ENCODE measurements around the gene SGF29. TPM values are rescaled to one million over a fixed set of nuclear protein-coding genes. Genes with fewer than 3 reads are reported as not detected.

The SGF29 gene
- total and polyA plus RNA-seq, 9 of the 15 experiments (the other 6 are each of a cell fraction or from before 2014, with no cell fraction given): 2.6 to 36.1 (median 21.2) TPM

- ChIA-PET CTCF (ENCODE audit: low intra/inter-chr PET ratio) (no interaction called here), POLR2A (no interaction called here)
- Histone ChIP-seq H2AFZ (ENCODE audit: low read depth, low read length) (no peak overlapping the region), H3K4me3 (no peak overlapping the region), H3K9me3 (replicated peaks; ENCODE audit: control insufficient read depth, insufficient read depth, low read depth, low read length) (no peaks in the 10 kb centered on the region; the same call in 1 of the 2 replicates), H3K9me1 (ENCODE audit: control insufficient read depth, insufficient read depth, low read length) (no peaks in the 10 kb centered on the region), H3K4me2 (ENCODE audit: insufficient read depth, low read length) (no peak overlapping the region), H4K20me1 (replicated peaks; ENCODE audit: control insufficient read depth, insufficient read depth, low read length) (no peaks in the 10 kb centered on the region; the same call in 1 of the 2 replicates), H3K36me3 (ENCODE audit: control insufficient read depth, insufficient read depth, low read length) (no peaks in the 10 kb centered on the region), H3K27me3 (ENCODE audit: control insufficient read depth in 2 of 2, insufficient read depth in 2 of 2, low read length in 2 of 2) (no peaks in the 10 kb centered on the region), H3K4me1 (replicated peaks in 1 of 2; ENCODE audit: control insufficient read depth in 2 of 2, insufficient read depth in 2 of 2, low read length in 2 of 2) (peaks cover 0 to 3% of the 10 kb centered on the region in 2 experiments; a peak in 1 of 5 replicates), H3K9ac (ENCODE audit: insufficient read depth in 1 of 2, low read depth in 2 of 2, low read length in 2 of 2) (no peak overlapping the region), H3K27ac (ENCODE audit: extremely low read depth, low read depth, low read length) (no peak overlapping the region), H3K79me2 (ENCODE audit: control insufficient read depth, insufficient read depth, low read length) (peaks cover 4% of the 10 kb centered on the region; the same call in 2 of the 3 replicates)
- intact Hi-C loops (cut with micrococcal nuclease) (no loop called here), in situ Hi-C loops (cut with MboI) (no loop called here)
- DNase-seq (ENCODE audit: extremely low read depth in 1 of 4, low spot score in 3 of 4) (no peak), FAIRE-seq (no peak), ATAC-seq (no peak)
- 92% methylated on average over 5 of the region's 5 CpGs for WGBS (ENCODE audit: insufficient coverage, low coverage, missing lambda C conversion rate)
- BruUV-seq (replicated peaks): no TSS peak
- TF ChIP-seq E2F6 (IDR thresholded peaks at IDR 0.05; ENCODE audit: borderline replicate concordance in 1 of 2, extremely low read depth in 1 of 2, insufficient read depth in 1 of 2, insufficient read length in 1 of 2, low read depth in 1 of 2, low read length in 1 of 2, poor library complexity in 1 of 2, severe bottlenecking in 1 of 2) (no peak), CHD1 (IDR thresholded peaks at IDR 0.05; ENCODE audit: low read length) (no peak), MEF2D (tag; conservative IDR thresholded peaks at IDR 0.05; ENCODE audit: low read depth) (no peak), SMC3 (conservative IDR thresholded peaks at IDR 0.05; ENCODE audit: insufficient read depth, low read depth, low read length) (no peak), USF2 (CRISPR knock-in tag; IDR thresholded peaks at IDR 0.05) (no peak), ZFP1 (CRISPR knock-in tag; IDR thresholded peaks at IDR 0.05) (no peak), MYC (IDR thresholded peaks at IDR 0.05; ENCODE audit: low read depth, low read length) (no peak), MYC (CRISPR knock-in tag; IDR thresholded peaks at IDR 0.05; ENCODE audit: borderline replicate concordance, low read depth) (no peak), ZNF232 (CRISPR knock-in tag; IDR thresholded peaks at IDR 0.05) (no peak), RB1 (IDR thresholded peaks at IDR 0.05; ENCODE audit: low read depth) (no peak), E2F1 (CRISPR knock-in tag; IDR thresholded peaks at IDR 0.05) (no peak), LEF1 (IDR thresholded peaks at IDR 0.05) (no peak), NR2F6 (CRISPR knock-in tag; IDR thresholded peaks at IDR 0.05) (no peak), ZNF518B (CRISPR knock-in tag; IDR thresholded peaks at IDR 0.05) (no peak), MTA3 (IDR thresholded peaks at IDR 0.05; ENCODE audit: borderline replicate concordance) (no peak), ZSCAN32 (CRISPR knock-in tag; IDR thresholded peaks at IDR 0.05) (no peak)
Observed at GRCh38 chr16:28569021-28569420, 15.3 kb downstream of the SGF29 start.
